HG03520 (cell line): Measurements from ENCODE around the gene CENPP.

Experiments
- ATAC-seq: cut with Tn5 transposase; IDR thresholded peaks from one replicate; pipeline ENCODE4 v1.9.1; 2021; ENCODE audit warnings: mild to moderate bottlenecking, moderate library complexity; ENCODE audit not compliant: unreplicated experiment

CENPP gene

DNA sequence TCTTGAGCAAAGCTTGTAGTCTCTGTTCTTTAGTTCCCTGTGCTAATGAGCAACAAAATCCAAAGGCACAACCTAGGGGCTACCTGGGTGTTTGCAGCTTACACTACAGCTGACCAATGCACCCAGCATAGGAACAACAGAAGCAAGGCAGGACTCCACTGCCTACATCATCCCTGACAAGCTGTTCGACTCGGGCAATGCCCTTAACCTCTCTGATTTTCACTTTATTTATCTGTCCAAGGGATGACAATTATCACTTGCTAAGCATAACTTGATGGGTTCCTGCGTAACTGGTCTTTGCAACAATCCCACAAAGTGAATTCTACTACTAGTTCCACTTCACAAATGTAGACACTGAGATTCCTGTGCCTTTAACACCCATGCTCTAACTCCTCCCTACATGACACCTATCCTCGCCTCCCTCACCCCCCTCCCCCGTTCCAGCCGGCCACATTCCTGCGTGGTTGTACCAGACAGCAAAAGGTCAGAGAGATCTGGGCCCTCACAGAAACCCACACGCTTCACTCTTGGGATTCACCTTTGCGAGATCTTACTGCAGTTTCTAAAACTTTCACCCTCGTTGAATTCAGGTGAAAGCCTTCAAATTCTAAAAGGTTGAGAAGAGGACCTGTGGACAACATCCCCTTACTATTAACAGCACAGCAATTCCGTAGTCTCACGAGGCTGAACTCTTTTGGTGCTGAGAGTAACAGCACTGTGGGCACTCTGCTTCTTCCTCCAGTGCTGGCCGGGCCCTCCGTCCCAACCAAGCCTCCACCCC lies 343.2 kb downstream of the CENPP start:
- ATAC-seq = peak; percentile 8

DNA sequence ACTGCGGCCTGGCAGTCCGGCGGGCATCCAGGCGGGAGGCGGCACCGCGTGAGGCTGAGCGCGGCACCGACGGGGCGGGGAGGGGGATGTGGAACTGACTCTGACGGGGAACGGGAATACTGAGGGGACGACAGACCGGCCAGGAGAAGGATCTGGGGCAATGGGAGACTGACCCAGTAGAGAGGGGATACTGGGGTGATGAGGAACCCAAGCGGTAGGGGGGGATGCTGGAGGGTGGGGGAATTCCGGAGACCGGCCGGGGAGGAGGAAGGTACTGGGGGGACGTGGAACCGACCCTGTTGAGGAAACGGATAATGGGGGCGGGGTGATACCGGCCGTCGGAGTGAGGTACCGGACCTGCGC lies 343.8 kb downstream of the CENPP start:
- ATAC-seq = no peak
